B cell (primary cell): Measurements from ENCODE around the gene UNC13C.

Experiments
- EZH2 ChIP-seq: IDR thresholded peaks from 2 replicates; pipeline ENCODE4 v1.6.1; 2012; ENCODE audit warnings: borderline replicate concordance, low read depth, mild to moderate bottlenecking, moderate library complexity, low read length; ENCODE audit not compliant: insufficient read depth, poor library complexity, severe bottlenecking
- TF ChIP-seq, protein P1 (sequence below): fragments of 200-600 bp; IDR thresholded peaks from one replicate; pipeline ENCODE4 v1.8.0; 2022; ENCODE audit warnings: antibody characterized with exemption, mild to moderate bottlenecking

DNA sequence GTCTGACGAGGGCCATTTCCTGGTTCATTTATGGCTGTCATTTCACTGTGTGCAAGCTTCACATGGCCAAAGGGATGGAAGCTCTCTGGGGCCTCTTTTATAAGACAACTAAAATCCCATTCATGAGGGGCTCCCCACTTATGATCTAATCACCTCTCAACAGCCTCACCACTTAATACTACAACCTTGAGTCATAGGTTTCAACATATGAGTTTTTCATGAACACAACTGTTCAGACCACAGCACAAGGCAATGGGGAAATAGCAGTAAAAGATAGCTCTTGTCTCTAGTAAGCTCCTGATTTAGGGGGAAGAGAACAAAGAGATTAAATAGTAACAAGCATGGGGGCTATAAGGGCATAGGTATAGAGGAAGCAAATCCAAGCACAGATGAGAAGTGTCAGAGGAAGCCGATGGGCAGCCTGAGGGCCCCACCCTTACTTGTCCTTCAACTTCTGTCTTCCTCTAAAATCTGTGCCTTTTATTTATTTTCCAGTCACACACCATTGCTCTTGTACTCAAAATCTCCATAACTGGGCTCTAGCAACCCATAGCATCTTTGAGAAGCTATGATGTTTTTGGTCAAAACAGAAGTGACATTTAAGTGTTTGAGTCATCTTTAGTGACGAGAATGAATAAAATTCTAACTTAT lies 329.1 kb downstream of the UNC13C start:
- TF ChIP-seq, protein P1, sequence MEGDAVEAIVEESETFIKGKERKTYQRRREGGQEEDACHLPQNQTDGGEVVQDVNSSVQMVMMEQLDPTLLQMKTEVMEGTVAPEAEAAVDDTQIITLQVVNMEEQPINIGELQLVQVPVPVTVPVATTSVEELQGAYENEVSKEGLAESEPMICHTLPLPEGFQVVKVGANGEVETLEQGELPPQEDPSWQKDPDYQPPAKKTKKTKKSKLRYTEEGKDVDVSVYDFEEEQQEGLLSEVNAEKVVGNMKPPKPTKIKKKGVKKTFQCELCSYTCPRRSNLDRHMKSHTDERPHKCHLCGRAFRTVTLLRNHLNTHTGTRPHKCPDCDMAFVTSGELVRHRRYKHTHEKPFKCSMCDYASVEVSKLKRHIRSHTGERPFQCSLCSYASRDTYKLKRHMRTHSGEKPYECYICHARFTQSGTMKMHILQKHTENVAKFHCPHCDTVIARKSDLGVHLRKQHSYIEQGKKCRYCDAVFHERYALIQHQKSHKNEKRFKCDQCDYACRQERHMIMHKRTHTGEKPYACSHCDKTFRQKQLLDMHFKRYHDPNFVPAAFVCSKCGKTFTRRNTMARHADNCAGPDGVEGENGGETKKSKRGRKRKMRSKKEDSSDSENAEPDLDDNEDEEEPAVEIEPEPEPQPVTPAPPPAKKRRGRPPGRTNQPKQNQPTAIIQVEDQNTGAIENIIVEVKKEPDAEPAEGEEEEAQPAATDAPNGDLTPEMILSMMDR, result no peak
- TF ChIP-seq EZH2, result no peak
